ENCODE results near the gene ARID3B.
A peak's percentile ranks its signal among the peaks of the same experiment; 100 is the strongest.

The ARID3B gene

GRCh38 chr15:74608786-74609185, 67.8 kb downstream of the ARID3B start:
- Histone ChIP-seq H3K4me1 (ENCODE audit: control insufficient read depth, insufficient read depth, low read length) (no peaks in the 10 kb centered on the region), H3K27me3 (replicated peaks; ENCODE audit: control insufficient read depth, insufficient read depth, low read length) (peaks cover 12% of the 10 kb centered on the region), H3K9me3 (ENCODE audit: control insufficient read depth, low read length) (no peaks in the 10 kb centered on the region), H3K36me3 (ENCODE audit: control insufficient read depth, insufficient read depth, low read length, severe bottlenecking) (no peaks in the 10 kb centered on the region), H3K4me3 (ENCODE audit: low read length) (no peak overlapping the region), H3K9ac (ENCODE audit: low read length) (no peak overlapping the region)
- no peak for DNase-seq (ENCODE audit: low read depth)

GRCh38 chr15:74609938-74610301, 68.9 kb downstream of the ARID3B start:
- no peak for DNase-seq (ENCODE audit: low read depth)
- Histone ChIP-seq H3K9ac (ENCODE audit: low read length) (no peak overlapping the region), H3K27me3 (replicated peaks; ENCODE audit: control insufficient read depth, insufficient read depth, low read length) (peaks cover 12% of the 10 kb centered on the region), H3K4me3 (ENCODE audit: low read length) (no peak overlapping the region), H3K36me3 (ENCODE audit: control insufficient read depth, insufficient read depth, low read length, severe bottlenecking) (no peaks in the 10 kb centered on the region), H3K9me3 (ENCODE audit: control insufficient read depth, low read length) (no peaks in the 10 kb centered on the region), H3K4me1 (ENCODE audit: control insufficient read depth, insufficient read depth, low read length) (peaks cover 3% of the 10 kb centered on the region)

DNA sequence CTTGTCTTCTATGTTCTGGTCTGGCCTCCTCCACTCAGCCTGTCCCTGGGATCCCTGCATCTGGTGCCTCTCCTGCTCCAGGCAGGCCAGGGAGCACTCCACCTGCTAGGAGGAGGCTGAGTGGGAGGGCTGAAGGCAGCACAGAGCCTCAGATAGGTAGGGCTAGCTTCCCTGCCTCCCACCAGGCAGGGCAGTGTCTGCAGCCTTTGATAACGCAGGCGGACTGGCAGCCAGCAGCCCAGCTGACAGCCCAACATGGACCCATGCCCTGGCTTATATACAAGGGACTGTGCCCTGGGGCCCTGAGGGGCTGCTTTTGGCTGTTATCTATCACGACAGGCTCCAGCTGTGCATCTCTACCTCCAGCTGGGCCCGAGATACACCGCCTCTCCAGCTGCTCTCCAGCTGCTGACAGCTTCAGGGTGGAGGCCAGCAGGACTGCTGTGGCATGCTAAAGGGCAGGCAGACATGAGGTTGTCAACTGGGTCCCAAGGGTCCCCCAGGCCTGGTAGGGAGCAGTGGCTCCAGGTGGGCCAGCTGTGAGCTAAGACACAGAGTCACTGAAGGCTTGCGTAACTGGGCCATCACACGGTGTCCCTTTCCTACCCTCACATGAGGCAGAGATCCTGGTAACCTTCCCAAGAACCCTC, 69.4 kb downstream of the ARID3B start:
- Histone ChIP-seq H3K9me3 (ENCODE audit: control insufficient read depth, low read length) (no peaks in the 10 kb centered on the region), H3K9ac (ENCODE audit: low read length) (no peak overlapping the region), H3K27me3 (replicated peaks; ENCODE audit: control insufficient read depth, insufficient read depth, low read length) (peaks cover 12% of the 10 kb centered on the region), H3K36me3 (ENCODE audit: control insufficient read depth, insufficient read depth, low read length, severe bottlenecking) (no peaks in the 10 kb centered on the region), H3K4me1 (ENCODE audit: control insufficient read depth, insufficient read depth, low read length) (peaks cover 3% of the 10 kb centered on the region), H3K4me3 (ENCODE audit: low read length) (no peak overlapping the region)
- no peak for DNase-seq (ENCODE audit: low read depth)

DNA sequence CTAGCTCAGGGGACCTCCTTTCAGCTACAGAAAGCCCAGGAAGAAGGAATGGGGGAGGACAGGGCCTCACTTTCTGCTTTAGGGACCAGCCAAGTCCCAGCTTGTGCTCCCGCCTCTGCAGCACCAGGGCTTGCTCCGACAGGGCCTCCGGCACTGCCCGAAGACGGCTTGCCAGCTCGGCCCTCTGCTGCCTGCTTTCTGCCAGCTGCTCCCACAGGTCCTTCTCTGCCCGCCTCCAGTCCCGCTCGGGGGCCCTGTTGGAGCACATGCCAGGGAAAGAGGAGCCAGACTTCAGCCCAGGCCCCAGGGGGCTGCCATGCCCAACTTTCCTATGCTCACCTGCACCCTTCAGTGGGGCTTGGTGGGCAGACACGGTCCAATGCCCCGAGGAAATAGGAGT, 70.3 kb downstream of the ARID3B start:
- Histone ChIP-seq H3K4me3 (ENCODE audit: low read length) (no peak overlapping the region), H3K9ac (ENCODE audit: low read length) (no peak overlapping the region), H3K27me3 (replicated peaks; ENCODE audit: control insufficient read depth, insufficient read depth, low read length) (peaks cover 12% of the 10 kb centered on the region), H3K9me3 (ENCODE audit: control insufficient read depth, low read length) (no peaks in the 10 kb centered on the region), H3K36me3 (ENCODE audit: control insufficient read depth, insufficient read depth, low read length, severe bottlenecking) (no peaks in the 10 kb centered on the region), H3K4me1 (ENCODE audit: control insufficient read depth, insufficient read depth, low read length) (peaks cover 3% of the 10 kb centered on the region)
- no peak for DNase-seq (ENCODE audit: low read depth)

DNA sequence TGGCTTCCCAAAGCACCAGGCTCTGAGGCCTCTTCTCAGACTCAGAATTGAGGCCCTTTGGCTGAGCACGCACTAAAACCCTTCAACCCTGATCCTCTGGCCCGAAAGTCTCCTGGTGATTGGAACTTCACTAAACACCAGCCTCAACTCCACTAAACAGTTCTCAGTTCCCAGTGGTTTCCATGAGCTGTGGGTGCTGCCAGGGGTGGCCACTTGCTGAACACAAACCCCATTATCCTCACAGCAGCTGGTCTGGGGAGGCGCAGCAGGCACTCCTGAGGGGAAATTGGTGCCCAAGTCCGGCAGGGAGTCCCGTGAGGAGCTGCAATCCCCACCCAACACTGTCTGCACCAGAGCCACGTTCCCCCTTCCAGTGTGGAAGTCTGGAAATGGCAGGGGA, 70.8 kb downstream of the ARID3B start:
- H3K4me1 ChIP-seq (ENCODE audit: control insufficient read depth, insufficient read depth, low read length) = peaks cover 7% of the 10 kb centered on the region
- H3K36me3 ChIP-seq (ENCODE audit: control insufficient read depth, insufficient read depth, low read length, severe bottlenecking) = no peaks in the 10 kb centered on the region
- H3K9me3 ChIP-seq (ENCODE audit: control insufficient read depth, low read length) = no peaks in the 10 kb centered on the region
- no peak overlapping the region for H3K9ac ChIP-seq (ENCODE audit: low read length)
- peaks cover 12% of the 10 kb centered on the region for H3K27me3 ChIP-seq (replicated peaks; ENCODE audit: control insufficient read depth, insufficient read depth, low read length)
- no peak for DNase-seq (ENCODE audit: low read depth)
- no peak overlapping the region for H3K4me3 ChIP-seq (ENCODE audit: low read length)

GRCh38 chr15:74612677-74613076, 71.7 kb downstream of the ARID3B start:
- no peaks in the 10 kb centered on the region for H3K9me3 ChIP-seq (ENCODE audit: control insufficient read depth, low read length)
- H3K4me3 ChIP-seq (ENCODE audit: low read length) = no peak overlapping the region
- DNase-seq (ENCODE audit: low read depth) = no peak
- H3K9ac ChIP-seq (ENCODE audit: low read length) = no peak overlapping the region
- peaks cover 16% of the 10 kb centered on the region for H3K4me1 ChIP-seq (ENCODE audit: control insufficient read depth, insufficient read depth, low read length)
- H3K36me3 ChIP-seq (ENCODE audit: control insufficient read depth, insufficient read depth, low read length, severe bottlenecking) = no peaks in the 10 kb centered on the region
- peaks cover 12% of the 10 kb centered on the region for H3K27me3 ChIP-seq (replicated peaks; ENCODE audit: control insufficient read depth, insufficient read depth, low read length)

GRCh38 chr15:74613089-74613952, 72.3 kb downstream of the ARID3B start:
- no peak overlapping the region for H3K4me3 ChIP-seq (ENCODE audit: low read length)

GRCh38 chr15:74613953-74614743, 73.1 kb downstream of the ARID3B start:
- Histone ChIP-seq H3K9me3 (ENCODE audit: control insufficient read depth, low read length) (no peaks in the 10 kb centered on the region), H3K4me1 (ENCODE audit: control insufficient read depth, insufficient read depth, low read length) (peaks cover 30% of the 10 kb centered on the region), H3K27me3 (replicated peaks; ENCODE audit: control insufficient read depth, insufficient read depth, low read length) (peaks cover 4% of the 10 kb centered on the region), H3K36me3 (ENCODE audit: control insufficient read depth, insufficient read depth, low read length, severe bottlenecking) (peaks cover 1% of the 10 kb centered on the region), H3K4me3 (ENCODE audit: low read length) (peak overlapping the region; percentile 99), H3K9ac (ENCODE audit: low read length) (peak overlapping the region; percentile 100)
- DNase-seq (ENCODE audit: low read depth) = no peak

More at GRCh38 chr15:74613089-74613952, 72.3 kb downstream of the ARID3B start:
- no peaks in the 10 kb centered on the region for H3K9me3 ChIP-seq (ENCODE audit: control insufficient read depth, low read length)
- peaks cover 12% of the 10 kb centered on the region for H3K27me3 ChIP-seq (replicated peaks; ENCODE audit: control insufficient read depth, insufficient read depth, low read length)
- peaks cover 22% of the 10 kb centered on the region for H3K4me1 ChIP-seq (ENCODE audit: control insufficient read depth, insufficient read depth, low read length)
- no peaks in the 10 kb centered on the region for H3K36me3 ChIP-seq (ENCODE audit: control insufficient read depth, insufficient read depth, low read length, severe bottlenecking)
- peak; percentile 10 for DNase-seq (ENCODE audit: low read depth)
- no peak overlapping the region for H3K9ac ChIP-seq (ENCODE audit: low read length)

GRCh38 chr15:74614744-74615507, 73.9 kb downstream of the ARID3B start:
- peaks cover 33% of the 10 kb centered on the region for H3K4me1 ChIP-seq (ENCODE audit: control insufficient read depth, insufficient read depth, low read length)
- H3K9ac ChIP-seq (ENCODE audit: low read length) = peak overlapping the region; percentile 100
- DNase-seq (ENCODE audit: low read depth) = peak; percentile 94
- no peaks in the 10 kb centered on the region for H3K9me3 ChIP-seq (ENCODE audit: control insufficient read depth, low read length)
- H3K27me3 ChIP-seq (replicated peaks; ENCODE audit: control insufficient read depth, insufficient read depth, low read length) = no peaks in the 10 kb centered on the region
- H3K4me3 ChIP-seq (ENCODE audit: low read length) = peak overlapping the region; percentile 99
- peaks cover 9% of the 10 kb centered on the region for H3K36me3 ChIP-seq (ENCODE audit: control insufficient read depth, insufficient read depth, low read length, severe bottlenecking)

DNA sequence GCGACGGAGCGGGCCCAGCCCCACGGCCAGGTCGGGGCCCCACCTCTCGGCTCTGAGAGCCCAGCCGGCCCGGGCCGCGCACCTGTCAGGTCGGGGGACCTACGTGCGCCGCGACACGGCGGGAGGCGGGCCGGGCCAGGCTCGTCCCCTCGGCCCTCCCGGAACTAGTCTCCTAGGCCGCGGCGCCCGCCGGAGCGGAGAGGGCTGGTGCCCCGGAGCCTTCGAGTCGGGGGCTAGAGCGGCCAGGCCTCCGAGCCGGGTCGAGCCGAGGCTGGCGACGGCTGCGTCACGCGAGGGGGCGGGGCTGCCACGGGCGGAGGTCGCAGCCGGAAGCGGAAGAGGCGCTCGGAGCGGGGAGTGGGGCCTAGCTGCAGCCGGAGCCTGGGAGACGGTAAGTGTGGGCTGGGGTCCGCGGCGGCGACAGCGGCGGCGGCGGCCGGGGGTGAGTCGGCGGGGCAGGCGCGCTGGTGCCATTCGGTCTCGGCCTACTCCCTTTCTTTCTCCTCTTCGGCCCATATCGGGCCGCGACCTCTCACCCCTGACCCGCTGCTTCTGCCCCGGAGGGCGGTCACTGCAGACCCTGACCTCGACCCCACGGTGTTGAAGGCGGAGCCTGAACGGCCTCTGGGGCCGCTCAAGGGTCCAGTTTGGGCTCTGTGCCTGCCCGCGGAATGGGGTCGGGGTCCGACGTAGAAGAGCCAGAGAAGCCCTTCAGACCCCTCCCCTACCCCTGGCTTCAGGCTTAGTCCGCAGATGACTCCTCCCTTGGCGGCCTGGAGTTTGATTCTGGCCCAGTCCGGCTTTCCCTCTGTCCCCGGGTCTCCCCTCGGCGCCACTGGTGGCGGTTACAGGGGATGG, 74.7 kb downstream of the ARID3B start, which contains the start of gene CLK3:
Gene CLK3, plus strand, starts transcription at position 329 of the 858 bp plus-strand sequence. CDS start 3,361 bp downstream, outside the sequence.
- Histone ChIP-seq H3K4me3 (ENCODE audit: low read length) (peak within 1 kb of the TSS; percentile 99), H3K9me3 (ENCODE audit: control insufficient read depth, low read length) (no peaks in the 10 kb centered on the region), H3K4me1 (ENCODE audit: control insufficient read depth, insufficient read depth, low read length) (peaks cover 41% of the 10 kb centered on the region), H3K9ac (ENCODE audit: low read length) (peak within 1 kb of the TSS; percentile 100), H3K36me3 (ENCODE audit: control insufficient read depth, insufficient read depth, low read length, severe bottlenecking) (peaks cover 17% of the 10 kb centered on the region), H3K27me3 (replicated peaks; ENCODE audit: control insufficient read depth, insufficient read depth, low read length) (no peaks in the 10 kb centered on the region)
- DNase-seq (ENCODE audit: low read depth) = peak; percentile 98

Measured in adipocyte (in vitro differentiated cells).